AG04449 (cell line): ENCODE measurements around the gene KCTD17.

ENCODE experiments used
- CTCF ChIA-PET: fragments of 350-600 bp; formaldehyde crosslinking; extraction: SDS; loops from one replicate; lab custom pipeline; 2021; ENCODE audit warnings: antibody characterized with exemption; lab: Yijun Ruan, JAX
- POLR2A ChIA-PET: fragments of 400-600, 350-600 bp; formaldehyde crosslinking; extraction: SDS; loops from one replicate; lab custom pipeline; 2020; ENCODE audit warnings: antibody characterized with exemption, inconsistent platforms; lab: Yijun Ruan, JAX
- DNase-seq: peaks from one replicate; pipeline ENCODE4 v3.0.0-alpha.2; 2010; ENCODE audit warnings: low read depth, low spot score
- H3K4me3 ChIP-seq: 2 replicates; pipeline ENCODE4 v1.5.1; 2011; ENCODE audit warnings: low read depth, mild to moderate bottlenecking, control low read depth, low read length
- CTCF ChIP-seq: IDR thresholded peaks from one replicate; pipeline ENCODE4 v1.5.1; 2011; ENCODE audit warnings: mild to moderate bottlenecking, moderate library complexity, low read length, control low read depth, inconsistent platforms; ENCODE audit not compliant: insufficient read depth; ENCODE audit errors: missing control alignments

Gene KCTD17

GRCh38 chr22:37051391-37052385 is at the start of gene KCTD17:
Gene KCTD17, plus strand, starts transcription at chr22:37051742. Its CDS starts 19 bp downstream, at chr22:37051761.
- H3K4me3 ChIP-seq: peak within 1 kb of the TSS; percentile 76
- CTCF ChIA-PET: interaction anchor here (0.8 to 1.5 kb wide), 7 partner anchors 15 to 209 kb away, joined by 3 to 6 read pairs (median 4); no protein-coding TSS in a partner anchor
- TF ChIP-seq CTCF: no peak
- DNase-seq: no peak
- POLR2A ChIA-PET: interaction anchor here (1.1 to 1.2 kb wide), 2 partner anchors 33 to 148 kb away, joined by 3 to 4 read pairs; partner anchors contain the start of genes MPST and TST

DNA sequence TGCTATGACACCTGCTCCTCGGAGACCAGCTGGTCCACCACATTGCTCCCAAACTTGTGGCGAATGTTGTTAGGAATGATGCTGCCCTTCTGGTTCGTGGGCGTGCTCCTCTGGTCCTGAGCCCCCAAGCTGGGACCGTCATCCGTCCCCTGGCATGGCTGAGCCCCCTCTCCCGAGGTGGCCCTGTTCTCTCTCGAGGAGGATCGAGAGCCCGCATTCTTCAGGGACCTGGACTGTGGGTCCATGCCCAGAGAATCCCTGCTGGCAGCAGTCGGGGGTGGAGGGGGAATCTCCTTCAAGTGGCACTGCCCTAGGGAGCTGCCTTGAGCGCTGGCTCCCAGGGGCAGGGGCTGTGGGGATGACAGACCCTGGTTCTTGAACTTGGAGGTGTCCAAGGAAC is 49.7 kb upstream of the KCTD17 start:
- H3K4me3 ChIP-seq: no peak overlapping the region
- ChIA-PET POLR2A (no interaction called here), CTCF (no interaction called here)
- no peak for DNase-seq
- TF ChIP-seq CTCF: no peak

DNA sequence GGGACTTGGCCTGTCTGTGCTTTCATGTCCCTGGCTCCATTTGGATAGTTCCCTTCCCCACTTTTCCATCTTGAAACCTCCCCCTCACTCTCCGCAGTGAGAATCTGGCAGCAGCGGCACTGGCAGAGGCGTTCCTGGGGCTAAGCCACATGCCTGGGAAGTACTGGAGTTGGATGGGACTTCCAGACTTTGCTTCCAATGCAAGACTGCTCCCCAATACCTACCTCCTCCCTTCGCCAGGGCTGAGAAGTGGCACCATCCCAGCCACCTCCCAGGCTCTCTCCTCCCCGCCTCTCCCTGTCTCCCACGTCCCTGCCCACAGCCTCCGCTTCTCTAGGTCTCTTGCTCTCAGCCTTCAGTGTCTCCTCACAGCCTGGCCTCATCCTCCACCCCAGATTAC is 48.9 kb upstream of the KCTD17 start:
- no peak for TF ChIP-seq CTCF
- no peak for DNase-seq
- ChIA-PET POLR2A (no interaction called here), CTCF (interaction anchor here (1.1 kb wide), 1 partner anchor 16 kb away, joined by 3 read pairs; the partner anchor contains the start of gene TST)
- H3K4me3 ChIP-seq: no peak overlapping the region

GRCh38 chr22:37007651-37008050 is 43.9 kb upstream of the KCTD17 start:
- no peak overlapping the region for H3K4me3 ChIP-seq
- CTCF ChIA-PET: interaction anchor here (1.5 kb wide), 1 partner anchor 28 kb away, joined by 5 read pairs; no protein-coding TSS in a partner anchor
- POLR2A ChIA-PET: no interaction called here
- no peak for TF ChIP-seq CTCF
- no peak for DNase-seq

DNA sequence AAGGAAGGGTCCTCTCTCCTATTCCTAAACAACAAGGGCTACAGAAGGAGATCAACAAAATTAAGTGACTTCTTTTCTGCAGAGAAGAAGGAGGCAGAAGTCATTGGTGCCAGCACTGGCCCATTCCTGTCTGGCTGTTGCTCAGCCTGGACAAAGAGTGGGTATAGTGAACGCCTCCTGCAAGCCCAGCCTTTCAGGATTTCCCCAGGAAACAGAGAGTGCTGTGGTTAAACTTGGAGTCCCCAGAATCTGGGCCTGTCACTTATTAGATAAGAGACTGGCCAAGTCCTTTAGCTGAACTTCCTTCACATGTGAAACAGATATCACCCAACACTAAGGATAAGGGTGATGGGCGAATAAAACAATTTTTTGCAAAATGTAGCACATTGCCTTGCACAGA is 43.2 kb upstream of the KCTD17 start:
- no peak for TF ChIP-seq CTCF
- POLR2A ChIA-PET: no interaction called here
- no peak for DNase-seq
- CTCF ChIA-PET: interaction anchor here (0.7 to 2.3 kb wide), 5 partner anchors 11 to 38 kb away, joined by 3 to 8 read pairs (median 4); no protein-coding TSS in a partner anchor
- no peak overlapping the region for H3K4me3 ChIP-seq

DNA sequence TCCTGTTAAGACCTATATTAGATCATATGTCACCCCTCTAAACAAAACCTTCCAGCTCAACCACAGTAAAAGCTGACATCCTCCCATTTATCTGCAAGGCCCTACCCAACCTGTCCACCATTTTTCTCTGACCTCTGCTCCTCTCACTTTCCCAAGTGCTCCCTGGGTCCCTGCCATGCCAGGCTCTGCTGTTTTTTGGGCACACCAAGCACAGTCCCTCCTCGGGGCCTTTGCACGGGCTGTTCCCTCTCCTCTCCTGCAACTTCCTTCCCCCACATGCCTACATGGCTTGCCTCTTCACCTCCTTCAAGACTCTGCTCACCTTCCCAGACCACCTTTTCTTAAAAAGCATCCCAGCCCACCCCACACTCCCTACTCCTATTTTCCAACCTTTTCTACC is 42.1 kb upstream of the KCTD17 start:
- TF ChIP-seq CTCF: no peak
- no peak for DNase-seq
- no peak overlapping the region for H3K4me3 ChIP-seq
- CTCF ChIA-PET: interaction anchor here (1.5 to 2.3 kb wide), 3 partner anchors 12 to 30 kb away, joined by 4 to 8 read pairs (median 5); no protein-coding TSS in a partner anchor
- POLR2A ChIA-PET: no interaction called here
